RCC 7860 (cell line): ENCODE data around the gene EXOC4.
A peak's percentile ranks its signal among the peaks of the same experiment; 100 is the strongest.

Experiments
- DNase-seq: peaks from one replicate; pipeline ENCODE4 v3.0.0-alpha.2; 2015; ENCODE audit warnings: low spot score
- FAIRE-seq: peaks from 2 replicates; lab custom pipeline; 2012; peaks lifted over from hg19 to GRCh38; lab: Jason Lieb, UNC

EXOC4 gene

GRCh38 chr7:133479456-133480065, 226.7 kb downstream of the EXOC4 start:
- no peak for FAIRE-seq

GRCh38 chr7:133480868-133481267, 228.0 kb downstream of the EXOC4 start:
- DNase-seq, result no peak
- FAIRE-seq, result no peak

More at GRCh38 chr7:133479456-133480065, 226.7 kb downstream of the EXOC4 start:
- DNase-seq, result no peak

GRCh38 chr7:133481676-133482075, 228.8 kb downstream of the EXOC4 start:
- FAIRE-seq (peak; percentile 64), DNase-seq (peak; percentile 54)

- FAIRE-seq (no peak), DNase-seq (no peak)
Observed at GRCh38 chr7:133482599-133482998, 229.7 kb downstream of the EXOC4 start.

GRCh38 chr7:133484086-133484485, 231.2 kb downstream of the EXOC4 start:
- DNase-seq (no peak), FAIRE-seq (peak; percentile 24)

GRCh38 chr7:133489906-133490305, 237.0 kb downstream of the EXOC4 start:
- no peak for FAIRE-seq
- no peak for DNase-seq

GRCh38 chr7:133491201-133491691, 238.4 kb downstream of the EXOC4 start:
- FAIRE-seq, result no peak

GRCh38 chr7:133491846-133492652, 239.2 kb downstream of the EXOC4 start:
- FAIRE-seq, result peak; percentile 60

More at GRCh38 chr7:133491201-133491691, 238.4 kb downstream of the EXOC4 start:
- DNase-seq, result no peak

GRCh38 chr7:133497061-133497460, 244.2 kb downstream of the EXOC4 start:
- no peak for FAIRE-seq
- DNase-seq, result no peak

More at GRCh38 chr7:133491846-133492652, 239.2 kb downstream of the EXOC4 start:
- DNase-seq, result peak; percentile 44

GRCh38 chr7:133501771-133502170, 248.9 kb downstream of the EXOC4 start:
- no peak for DNase-seq
- FAIRE-seq, result no peak

- FAIRE-seq (no peak), DNase-seq (no peak)
Observed at GRCh38 chr7:133502498-133502897, 249.6 kb downstream of the EXOC4 start.

GRCh38 chr7:133502972-133503371, 250.1 kb downstream of the EXOC4 start:
- FAIRE-seq, result no peak

GRCh38 chr7:133504825-133505224, 251.9 kb downstream of the EXOC4 start:
- FAIRE-seq, result no peak
- peak; percentile 18 for DNase-seq

More at GRCh38 chr7:133502972-133503371, 250.1 kb downstream of the EXOC4 start:
- DNase-seq, result no peak

GRCh38 chr7:133509822-133510221, 256.9 kb downstream of the EXOC4 start:
- FAIRE-seq (no peak), DNase-seq (no peak)

- DNase-seq (no peak), FAIRE-seq (no peak)
Observed at GRCh38 chr7:133510326-133511055, 257.6 kb downstream of the EXOC4 start.

- no peak for DNase-seq
Observed at GRCh38 chr7:133511252-133511651, 258.4 kb downstream of the EXOC4 start.

GRCh38 chr7:133511708-133512107, 258.8 kb downstream of the EXOC4 start:
- DNase-seq (no peak), FAIRE-seq (no peak)

More at GRCh38 chr7:133511252-133511651, 258.4 kb downstream of the EXOC4 start:
- no peak for FAIRE-seq

GRCh38 chr7:133512560-133512959, 259.7 kb downstream of the EXOC4 start:
- peak; percentile 95 for FAIRE-seq
- peak; percentile 84 for DNase-seq

- DNase-seq, result no peak
- FAIRE-seq, result no peak
Observed at GRCh38 chr7:133513608-133514007, 260.7 kb downstream of the EXOC4 start.

- DNase-seq, result no peak
- no peak for FAIRE-seq
Observed at GRCh38 chr7:133514551-133514950, 261.7 kb downstream of the EXOC4 start.

- FAIRE-seq (no peak), DNase-seq (no peak)
Observed at GRCh38 chr7:133517766-133518165, 264.9 kb downstream of the EXOC4 start.
